Trophoblast cell (in vitro differentiated cells and primary cell): ENCODE measurements around the gene LSR.

Experiments used
- DNase-seq, 2 donors: peaks; one replicate each; pipeline ENCODE4 v3.0.0-alpha.2; 2016
- H2AFZ ChIP-seq: 2 replicates; pipeline ENCODE4 v1.6.1; 2013; ENCODE audit warnings: low read length, moderate library complexity, mild to moderate bottlenecking; ENCODE audit not compliant: insufficient read depth, poor library complexity
- H2AK5ac ChIP-seq: 2 replicates; pipeline ENCODE4 v1.6.1; 2013; ENCODE audit warnings: mild to moderate bottlenecking, low read length
- H2BK120ac ChIP-seq: 2 replicates; pipeline ENCODE4 v1.6.1; 2013; ENCODE audit warnings: low read length, mild to moderate bottlenecking, moderate library complexity; ENCODE audit not compliant: insufficient read depth, poor library complexity
- H2BK12ac ChIP-seq: 2 replicates; pipeline ENCODE4 v1.6.1; 2013; ENCODE audit warnings: mild to moderate bottlenecking, low read length, moderate library complexity
- H2BK5ac ChIP-seq: 2 replicates; pipeline ENCODE4 v1.6.1; 2013; ENCODE audit warnings: low read length, low read depth, moderate library complexity, mild to moderate bottlenecking; ENCODE audit not compliant: poor library complexity
- H3K14ac ChIP-seq: 2 replicates; pipeline ENCODE4 v1.6.1; 2013; ENCODE audit warnings: mild to moderate bottlenecking, low read length
- H3K18ac ChIP-seq: 2 replicates; pipeline ENCODE4 v1.6.1; 2013; ENCODE audit warnings: mild to moderate bottlenecking, low read length
- H3K23ac ChIP-seq: 2 replicates; pipeline ENCODE4 v1.6.1; 2013; ENCODE audit warnings: low read length
- H3K27ac ChIP-seq: 2 replicates; pipeline ENCODE4 v1.5.1; 2013; ENCODE audit warnings: low read depth, mild to moderate bottlenecking, inconsistent platforms, low read length, moderate library complexity
- H3K27me3 ChIP-seq: 2 replicates; pipeline ENCODE4 v1.6.1; 2013; ENCODE audit warnings: inconsistent platforms, mild to moderate bottlenecking, low read length, moderate library complexity; ENCODE audit not compliant: insufficient read depth
- H3K36me3 ChIP-seq, 2 experiments: 1 replicate in 1 of 2; 2 replicates in 1 of 2; pipeline ENCODE4 v1.6.1; 2013; ENCODE audit warnings: low read length in 2 of 2, mild to moderate bottlenecking in 2 of 2, moderate library complexity in 1 of 2; ENCODE audit not compliant: insufficient read depth in 2 of 2, control insufficient read depth in 1 of 2
- H3K4ac ChIP-seq: 2 replicates; pipeline ENCODE4 v1.6.1; 2013; ENCODE audit warnings: low read depth, mild to moderate bottlenecking, low read length, moderate library complexity
- H3K4me1 ChIP-seq, 2 experiments: 1 replicate in 1 of 2; 2 replicates in 1 of 2; pipeline ENCODE4 v1.6.1; 2013; ENCODE audit warnings: low read length in 2 of 2, mild to moderate bottlenecking in 2 of 2, moderate library complexity in 1 of 2; ENCODE audit not compliant: insufficient read depth in 2 of 2, control insufficient read depth in 1 of 2
- H3K4me2 ChIP-seq: 2 replicates; pipeline ENCODE4 v1.6.1; 2013; ENCODE audit warnings: inconsistent platforms, mild to moderate bottlenecking, low read length, moderate library complexity
- H3K4me3 ChIP-seq: 2 replicates; pipeline ENCODE4 v1.5.1; 2013; ENCODE audit warnings: mild to moderate bottlenecking, low read depth, low read length, inconsistent platforms
- H3K79me1 ChIP-seq: one replicate; pipeline ENCODE4 v1.6.1; 2013; ENCODE audit warnings: low read length
- H3K79me2 ChIP-seq: 2 replicates; pipeline ENCODE4 v1.6.1; 2013; ENCODE audit warnings: low read length, mild to moderate bottlenecking; ENCODE audit not compliant: control insufficient read depth, insufficient read depth, poor library complexity
- H3K9ac ChIP-seq: 2 replicates; pipeline ENCODE4 v1.6.1; 2013; ENCODE audit warnings: mild to moderate bottlenecking, low read length
- H3K9me3 ChIP-seq: 2 replicates; pipeline ENCODE4 v1.6.1; 2013; ENCODE audit warnings: low read depth, mild to moderate bottlenecking, control low read depth, inconsistent platforms, low read length; ENCODE audit not compliant: insufficient read depth
- H4K12ac ChIP-seq: 2 replicates; pipeline ENCODE4 v1.6.1; 2013; ENCODE audit warnings: low read depth, mild to moderate bottlenecking, low read length, moderate library complexity
- H4K8ac ChIP-seq: 2 replicates; pipeline ENCODE4 v1.6.1; 2013; ENCODE audit warnings: low read depth, mild to moderate bottlenecking, low read length, moderate library complexity
- H4K91ac ChIP-seq: one replicate; pipeline ENCODE4 v1.6.1; 2013; ENCODE audit warnings: low read depth, mild to moderate bottlenecking, low read length, moderate library complexity
- WGBS: extraction: QIAGEN DNeasy Blood & Tissue Kit; methylation state at CpG from one replicate; pipeline ENCODE4 v1.1.7; 2013; ENCODE audit warnings: missing lambda C conversion rate; ENCODE audit not compliant: insufficient read length, insufficient coverage; ENCODE audit errors: extremely low coverage; 5-methylcytosine and 5-hydroxymethylcytosine counted together

Gene LSR

DNA sequence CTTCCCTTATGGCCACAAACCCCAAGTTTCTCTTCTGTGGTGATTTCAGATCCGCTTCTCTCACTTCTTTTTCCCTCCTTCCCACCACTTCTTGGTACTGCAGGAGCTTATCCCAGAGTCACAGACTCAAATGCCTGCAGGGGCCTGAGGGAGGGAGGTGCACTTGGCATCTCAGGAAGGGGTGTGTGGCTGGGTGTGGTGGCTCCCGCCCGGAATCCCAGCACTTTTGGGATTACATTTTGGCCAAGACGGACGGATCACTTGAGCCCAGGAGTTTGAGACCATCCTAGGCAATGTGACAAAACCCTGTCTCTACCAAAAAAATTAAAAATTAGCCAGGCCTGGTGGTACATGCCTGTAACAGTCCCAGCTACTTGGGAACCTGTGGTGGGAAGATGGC, 25.5 kb downstream of the LSR start:
- Histone ChIP-seq H2BK120ac (no peak overlapping the region), H3K27me3 (no peaks in the 10 kb centered on the region), H4K8ac (no peak overlapping the region), H3K9me3 (peaks cover 1% of the 10 kb centered on the region), H2AK5ac (no peak overlapping the region), H3K4me1 (peaks cover 7 to 8% of the 10 kb centered on the region in 2 experiments), H2BK5ac (no peak overlapping the region), H4K12ac (no peak overlapping the region), H3K4me3 (no peak overlapping the region), H3K27ac (no peak overlapping the region), H2BK12ac (no peak overlapping the region), H3K79me1 (peaks cover 2% of the 10 kb centered on the region), H3K18ac (no peak overlapping the region), H3K9ac (no peak overlapping the region), H2AFZ (no peak overlapping the region), H3K4me2 (no peak overlapping the region), H3K23ac (no peak overlapping the region), H3K4ac (no peak overlapping the region), H3K79me2 (peaks cover 5% of the 10 kb centered on the region), H4K91ac (no peak overlapping the region), H3K36me3 (peaks cover 75 to 80% of the 10 kb centered on the region in 2 experiments), H3K14ac (no peak overlapping the region)
- no CpG with 5 or more reads among the region's 5 CpGs for WGBS
- no peak for DNase-seq

DNA sequence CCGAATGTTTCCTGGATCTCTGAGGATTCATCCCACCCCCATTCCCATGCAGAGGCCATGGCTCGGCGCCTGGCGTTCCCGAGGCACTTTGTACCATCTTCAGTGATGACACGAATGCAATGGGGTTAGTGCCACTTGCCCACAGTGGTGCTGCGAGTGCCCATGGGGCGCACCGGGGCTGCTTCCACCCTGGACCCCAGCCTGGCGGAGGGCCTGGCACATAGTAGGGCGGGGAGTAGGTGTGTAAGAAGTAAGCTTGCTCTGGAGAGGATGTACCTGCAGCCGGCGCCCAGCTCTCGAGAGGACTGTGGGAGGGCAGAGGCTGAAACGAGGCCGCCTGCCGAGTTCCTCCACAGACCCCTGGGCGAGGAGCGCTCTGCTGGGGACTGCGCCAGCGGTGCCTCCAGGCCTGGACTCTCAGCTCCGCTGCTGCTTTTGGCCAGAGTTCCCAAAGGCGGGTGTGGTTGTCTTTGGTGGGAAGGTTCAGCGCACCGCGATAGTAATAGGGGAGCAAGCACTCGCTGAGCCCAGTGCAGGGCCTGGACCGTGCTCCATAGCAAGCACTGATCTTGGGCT, 28.0 kb downstream of the LSR start:
- Histone ChIP-seq H2AFZ (no peak overlapping the region), H3K4ac (no peak overlapping the region), H3K14ac (no peak overlapping the region), H3K79me2 (no peaks in the 10 kb centered on the region), H3K79me1 (no peaks in the 10 kb centered on the region), H3K27me3 (no peaks in the 10 kb centered on the region), H3K4me1 (no peaks in the 10 kb centered on the region), H3K9me3 (peaks cover 1% of the 10 kb centered on the region), H3K27ac (no peak overlapping the region), H3K4me2 (no peak overlapping the region), H3K23ac (no peak overlapping the region), H3K9ac (no peak overlapping the region), H4K8ac (no peak overlapping the region), H3K36me3 (peaks cover 59 to 65% of the 10 kb centered on the region in 2 experiments), H3K18ac (no peak overlapping the region), H4K12ac (no peak overlapping the region), H2BK5ac (no peak overlapping the region), H2BK120ac (no peak overlapping the region), H2AK5ac (no peak overlapping the region), H2BK12ac (no peak overlapping the region), H4K91ac (no peak overlapping the region), H3K4me3 (no peak overlapping the region)
- no CpG with 5 or more reads among the region's 28 CpGs for WGBS
- no peak for DNase-seq

DNA sequence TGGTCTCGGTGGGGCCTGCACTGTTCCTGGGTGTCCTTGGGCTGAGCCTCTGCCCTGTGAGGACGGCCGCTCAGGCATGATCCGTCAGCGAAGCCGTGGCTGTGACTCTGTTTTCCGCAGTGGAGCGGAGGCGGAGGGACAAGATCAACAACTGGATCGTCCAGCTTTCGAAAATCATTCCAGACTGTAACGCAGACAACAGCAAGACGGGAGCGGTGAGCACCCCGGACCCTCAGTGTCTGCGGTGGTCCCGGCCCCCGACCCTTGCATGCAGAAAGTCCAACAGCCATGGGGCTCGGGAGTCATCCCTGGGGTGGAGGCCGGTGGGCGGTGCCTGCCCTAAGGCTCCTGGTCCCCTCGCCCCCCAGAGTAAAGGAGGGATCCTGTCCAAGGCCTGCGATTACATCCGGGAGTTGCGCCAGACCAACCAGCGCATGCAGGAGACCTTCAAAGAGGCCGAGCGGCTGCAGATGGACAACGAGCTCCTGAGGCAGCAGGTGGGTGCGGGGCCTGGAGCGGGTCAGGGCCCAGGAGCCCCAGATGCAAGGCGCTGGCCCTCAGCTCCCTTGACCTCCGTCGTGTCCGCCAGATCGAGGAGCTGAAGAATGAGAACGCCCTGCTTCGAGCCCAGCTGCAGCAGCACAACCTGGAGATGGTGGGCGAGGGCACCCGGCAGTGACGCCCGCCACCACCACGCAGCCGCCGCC, 29.9 kb downstream of the LSR start:
- no peaks in the 10 kb centered on the region for H3K4me1 ChIP-seq
- no peak overlapping the region for H2BK12ac ChIP-seq
- H3K4me2 ChIP-seq = no peak overlapping the region
- no peak for DNase-seq
- H2AFZ ChIP-seq = no peak overlapping the region
- no peaks in the 10 kb centered on the region for H3K27me3 ChIP-seq
- no peaks in the 10 kb centered on the region for H3K79me2 ChIP-seq
- H3K36me3 ChIP-seq = peaks cover 42 to 47% of the 10 kb centered on the region in 2 experiments
- no peak overlapping the region for H4K91ac ChIP-seq
- H2BK120ac ChIP-seq = no peak overlapping the region
- H4K8ac ChIP-seq = no peak overlapping the region
- no peaks in the 10 kb centered on the region for H3K79me1 ChIP-seq
- no peak overlapping the region for H4K12ac ChIP-seq
- H3K18ac ChIP-seq = no peak overlapping the region
- no peak overlapping the region for H3K9ac ChIP-seq
- no peak overlapping the region for H3K4ac ChIP-seq
- H3K14ac ChIP-seq = no peak overlapping the region
- no peak overlapping the region for H3K23ac ChIP-seq
- no CpG with 5 or more reads among the region's 45 CpGs for WGBS
- no peak overlapping the region for H2AK5ac ChIP-seq
- H2BK5ac ChIP-seq = no peak overlapping the region
- H3K4me3 ChIP-seq = no peak overlapping the region
- H3K9me3 ChIP-seq = peaks cover 1% of the 10 kb centered on the region
- H3K27ac ChIP-seq = no peak overlapping the region

DNA sequence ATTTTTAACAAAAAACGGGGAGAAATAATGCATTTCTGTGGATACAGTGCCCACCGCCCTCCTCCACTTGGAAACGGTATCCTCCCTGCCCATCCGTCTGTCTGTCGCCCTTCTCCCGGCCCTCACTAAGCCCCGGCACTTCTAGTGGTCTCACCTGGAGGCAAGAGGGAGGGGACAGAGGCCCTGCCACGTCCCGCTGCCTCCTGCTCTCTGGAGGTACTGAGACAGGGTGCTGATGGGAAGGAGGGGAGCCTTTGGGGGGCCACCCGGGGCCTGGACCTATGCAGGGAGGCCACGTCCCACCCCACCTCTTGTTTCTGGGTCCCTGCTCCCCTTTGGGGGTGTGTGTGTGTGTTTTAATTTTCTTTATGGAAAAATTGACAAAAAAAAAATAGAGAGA, 30.6 kb downstream of the LSR start:
- no peak for DNase-seq
- H4K91ac ChIP-seq = no peak overlapping the region

More for the DNA sequence above, 30.6 kb downstream of the LSR start:
- H3K4me2 ChIP-seq = no peak overlapping the region
- H3K9me3 ChIP-seq = peaks cover 1% of the 10 kb centered on the region
- no peak overlapping the region for H2BK5ac ChIP-seq
- H4K8ac ChIP-seq = no peak overlapping the region
- H3K14ac ChIP-seq = no peak overlapping the region
- H3K27me3 ChIP-seq = no peaks in the 10 kb centered on the region
- no peak overlapping the region for H3K9ac ChIP-seq
- H4K12ac ChIP-seq = no peak overlapping the region
- no peak overlapping the region for H3K23ac ChIP-seq
- no peak overlapping the region for H2AFZ ChIP-seq
- no peak overlapping the region for H3K4me3 ChIP-seq
- no peaks in the 10 kb centered on the region for H3K79me1 ChIP-seq
- H2AK5ac ChIP-seq = no peak overlapping the region
- no CpG with 5 or more reads among the region's 11 CpGs for WGBS
- no peak overlapping the region for H2BK120ac ChIP-seq
- H3K18ac ChIP-seq = no peak overlapping the region
- H3K36me3 ChIP-seq = peaks cover 36 to 41% of the 10 kb centered on the region in 2 experiments
- H3K79me2 ChIP-seq = no peaks in the 10 kb centered on the region
- H3K4ac ChIP-seq = no peak overlapping the region
- no peaks in the 10 kb centered on the region for H3K4me1 ChIP-seq
- H3K27ac ChIP-seq = no peak overlapping the region
- H2BK12ac ChIP-seq = no peak overlapping the region
